22Rv1 (cell line): ENCODE data around the gene SCN1B.
"Not testable (repeated sequence)": the region's sequence is repeated elsewhere in the genome, so short reads cannot be mapped to it uniquely, and the experiment has no call there.

Experiments used
- ZFX ChIP-seq: fragments of 450-650 bp; IDR thresholded peaks from 2 replicates; pipeline ENCODE4 v1.6.1; 2017; ENCODE audit warnings: antibody characterized with exemption, borderline replicate concordance
- TF ChIP-seq, protein P1 (sequence below): fragments of 450-650 bp; IDR thresholded peaks from 2 replicates; pipeline ENCODE4 v1.5.1; 2017; ENCODE audit warnings: mild to moderate bottlenecking

GRCh38 chr19:35014774-35015173 is 15.5 kb upstream of the SCN1B start:
- TF ChIP-seq, protein P1, sequence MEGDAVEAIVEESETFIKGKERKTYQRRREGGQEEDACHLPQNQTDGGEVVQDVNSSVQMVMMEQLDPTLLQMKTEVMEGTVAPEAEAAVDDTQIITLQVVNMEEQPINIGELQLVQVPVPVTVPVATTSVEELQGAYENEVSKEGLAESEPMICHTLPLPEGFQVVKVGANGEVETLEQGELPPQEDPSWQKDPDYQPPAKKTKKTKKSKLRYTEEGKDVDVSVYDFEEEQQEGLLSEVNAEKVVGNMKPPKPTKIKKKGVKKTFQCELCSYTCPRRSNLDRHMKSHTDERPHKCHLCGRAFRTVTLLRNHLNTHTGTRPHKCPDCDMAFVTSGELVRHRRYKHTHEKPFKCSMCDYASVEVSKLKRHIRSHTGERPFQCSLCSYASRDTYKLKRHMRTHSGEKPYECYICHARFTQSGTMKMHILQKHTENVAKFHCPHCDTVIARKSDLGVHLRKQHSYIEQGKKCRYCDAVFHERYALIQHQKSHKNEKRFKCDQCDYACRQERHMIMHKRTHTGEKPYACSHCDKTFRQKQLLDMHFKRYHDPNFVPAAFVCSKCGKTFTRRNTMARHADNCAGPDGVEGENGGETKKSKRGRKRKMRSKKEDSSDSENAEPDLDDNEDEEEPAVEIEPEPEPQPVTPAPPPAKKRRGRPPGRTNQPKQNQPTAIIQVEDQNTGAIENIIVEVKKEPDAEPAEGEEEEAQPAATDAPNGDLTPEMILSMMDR = not testable (repeated sequence)
- TF ChIP-seq ZFX = not testable (repeated sequence)
